Keratinocyte (primary cell): ENCODE measurements around the gene RBM38. TPM values are rescaled to one million over a fixed set of nuclear protein-coding genes. Genes with fewer than 3 reads are reported as not detected.

Experiments used
- DNase-seq: peaks from one replicate; pipeline ENCODE4 v3.0.0-alpha.2; 2011; ENCODE audit warnings: low read depth, missing footprints, low spot score
- FAIRE-seq: peaks from 2 replicates; lab custom pipeline; 2011; peaks lifted over from hg19 to GRCh38; lab: Jason Lieb, UNC
- H2AFZ ChIP-seq: 2 replicates; pipeline ENCODE4 v1.6.0; 2012; ENCODE audit warnings: low read length, control low read depth, inconsistent platforms; ENCODE audit not compliant: control insufficient read depth
- H3K27ac ChIP-seq: 2 replicates; pipeline ENCODE4 v1.5.1; 2011; ENCODE audit warnings: low read length; ENCODE audit not compliant: control insufficient read depth, insufficient read depth
- H3K27me3 ChIP-seq: 3 replicates; pipeline ENCODE4 v1.6.0; 2011; ENCODE audit warnings: low read length; ENCODE audit not compliant: control insufficient read depth, insufficient read depth; ENCODE audit errors: extremely low read depth
- H3K36me3 ChIP-seq, 2 experiments: 2 replicates in 1 of 2; 3 replicates in 1 of 2; pipeline ENCODE4 v1.5.1; 2011; ENCODE audit warnings: low read length in 2 of 2, mild to moderate bottlenecking in 1 of 2; ENCODE audit not compliant: control insufficient read depth in 2 of 2, insufficient read depth in 2 of 2; ENCODE audit errors: extremely low read depth in 1 of 2
- H3K4me1 ChIP-seq: 3 replicates; pipeline ENCODE4 v1.5.1; 2011; ENCODE audit warnings: low read length; ENCODE audit not compliant: control insufficient read depth, insufficient read depth; ENCODE audit errors: extremely low read depth
- H3K4me2 ChIP-seq: 3 replicates; pipeline ENCODE4 v1.6.0; 2011; ENCODE audit warnings: low read depth, low read length; ENCODE audit not compliant: control insufficient read depth, insufficient read depth; ENCODE audit errors: extremely low read depth
- H3K4me3 ChIP-seq, 3 experiments: fragments of 200-600 bp in 1 of 3; sonication (generic) in 1 of 3; 2 replicates in 2 of 3; 3 replicates in 1 of 3; pipeline ENCODE4 v1.5.1; 2011 to 2016; ENCODE audit warnings: low read length in 3 of 3, mild to moderate bottlenecking in 3 of 3, control low read depth in 2 of 3, inconsistent platforms in 1 of 3, low read depth in 1 of 3, mixed read lengths in 1 of 3, mixed run types in 1 of 3, moderate library complexity in 1 of 3; ENCODE audit not compliant: control insufficient read depth in 2 of 3, insufficient read depth in 2 of 3; ENCODE audit errors: extremely low read depth in 1 of 3
- H3K79me2 ChIP-seq: 2 replicates; pipeline ENCODE4 v1.6.0; 2012; ENCODE audit warnings: low read length; ENCODE audit not compliant: control insufficient read depth, insufficient read depth
- H3K9ac ChIP-seq: 3 replicates; pipeline ENCODE4 v1.6.0; 2011; ENCODE audit warnings: low read length; ENCODE audit not compliant: control insufficient read depth, insufficient read depth; ENCODE audit errors: extremely low read depth
- H3K9me1 ChIP-seq: 3 replicates; pipeline ENCODE4 v1.6.0; 2011; ENCODE audit warnings: low read length; ENCODE audit not compliant: control insufficient read depth, insufficient read depth; ENCODE audit errors: extremely low read depth
- H3K9me3 ChIP-seq: 2 replicates; pipeline ENCODE4 v1.5.1; 2012; ENCODE audit warnings: low read depth, low read length; ENCODE audit not compliant: control insufficient read depth
- H4K20me1 ChIP-seq: 3 replicates; pipeline ENCODE4 v1.6.0; 2011; ENCODE audit warnings: low read length; ENCODE audit not compliant: control insufficient read depth, insufficient read depth; ENCODE audit errors: extremely low read depth
- CTCF ChIP-seq, 3 experiments: IDR thresholded peaks in 1 of 3; conservative IDR thresholded peaks in 1 of 3; optimal IDR thresholded peaks in 1 of 3; 2 replicates in 2 of 3; 3 replicates in 1 of 3; pipeline versions ENCODE3 to v1.5.1; 2011; ENCODE audit warnings: low read length in 3 of 3, mild to moderate bottlenecking in 3 of 3, moderate library complexity in 2 of 3, control low read depth in 1 of 3, inconsistent platforms in 1 of 3; ENCODE audit not compliant: insufficient read depth in 2 of 3; ENCODE audit errors: extremely low read depth in 1 of 3
- EZH2 ChIP-seq: IDR thresholded peaks from one replicate; pipeline ENCODE4 v1.6.1; 2012; ENCODE audit warnings: inconsistent platforms, mild to moderate bottlenecking, low read length, moderate library complexity
- dilution Hi-C: fragments of 300-500 bp; cut with MboI; formaldehyde crosslinking; loops from one replicate; pipeline ENCODE4 v1.7.0; 2020; ENCODE audit warnings: low sequenced_read_pairs; ENCODE audit not compliant: extremely low pct_ligation_motif_present
- polyA plus RNA-seq, 5 experiments: library from polyadenylated mRNA; depleted of rRNA in 3 of 5; stranded (reverse) in 3 of 5; stranded (forward) in 1 of 5; unstranded in 1 of 5; fragments of >200 nt; gene quantifications; 1 replicate in 1 of 5; 2 replicates in 3 of 5; 3 replicates in 1 of 5; pipeline versions ENCODE4 v1.2.1 to v1.2.3, GENCODE V29; 2011 to 2012; ENCODE audit warnings: missing spikeins in 2 of 5, low read depth in 1 of 5, low replicate concordance in 1 of 5

Gene RBM38
- polyA plus RNA-seq, 1 donor (not counting 4 experiments of a cell fraction or from before 2014, with no cell fraction given), result 5.1 TPM

GRCh38 chr20:57398901-57399535 is 7.8 kb downstream of the RBM38 start:
- dilution Hi-C loops, result no loop called here
- no peaks in the 10 kb centered on the region for H3K9me3 ChIP-seq
- no peaks in the 10 kb centered on the region for H3K4me1 ChIP-seq
- no peaks in the 10 kb centered on the region for H3K27me3 ChIP-seq
- no peak overlapping the region for H3K4me3 ChIP-seq
- H4K20me1 ChIP-seq, result no peaks in the 10 kb centered on the region
- no peaks in the 10 kb centered on the region for H3K9me1 ChIP-seq
- TF ChIP-seq EZH2 (no peak), CTCF (optimal IDR thresholded peaks at IDR 0.05 in 1 of 3, IDR thresholded peaks at IDR 0.05 in 1 of 3, conservative IDR thresholded peaks at IDR 0.05 in 1 of 3; ENCODE audit: extremely low read depth in 1 of 3, insufficient read depth in 2 of 3, low read length in 3 of 3) (no peak)
- no peak overlapping the region for H3K4me2 ChIP-seq
- H3K27ac ChIP-seq, result no peak overlapping the region
- no peak overlapping the region for H3K9ac ChIP-seq
- DNase-seq, result no peak
- no peak overlapping the region for H2AFZ ChIP-seq
- no peaks in the 10 kb centered on the region for H3K79me2 ChIP-seq
- FAIRE-seq, result no peak
- peaks cover 3 to 9% of the 10 kb centered on the region in 2 experiments for H3K36me3 ChIP-seq

- H3K9me1 ChIP-seq, result no peaks in the 10 kb centered on the region
- H3K27me3 ChIP-seq, result no peaks in the 10 kb centered on the region
- FAIRE-seq (no peak), DNase-seq (no peak)
- no peaks in the 10 kb centered on the region for H3K9me3 ChIP-seq
- no peak overlapping the region for H3K27ac ChIP-seq
- H3K9ac ChIP-seq, result no peak overlapping the region
- no peaks in the 10 kb centered on the region for H3K4me1 ChIP-seq
- dilution Hi-C loops, result no loop called here
- TF ChIP-seq CTCF (optimal IDR thresholded peaks at IDR 0.05 in 1 of 3, IDR thresholded peaks at IDR 0.05 in 1 of 3, conservative IDR thresholded peaks at IDR 0.05 in 1 of 3; ENCODE audit: extremely low read depth in 1 of 3, insufficient read depth in 2 of 3, low read length in 3 of 3) (no peak), EZH2 (no peak)
- peaks cover 3 to 8% of the 10 kb centered on the region in 2 experiments for H3K36me3 ChIP-seq
- no peaks in the 10 kb centered on the region for H3K79me2 ChIP-seq
- H3K4me2 ChIP-seq, result no peak overlapping the region
- no peak overlapping the region for H2AFZ ChIP-seq
- no peak overlapping the region for H3K4me3 ChIP-seq
- H4K20me1 ChIP-seq, result no peaks in the 10 kb centered on the region
Observed at GRCh38 chr20:57399587-57400155, 8.5 kb downstream of the RBM38 start.
